Measurements from ENCODE around the gene ASB15. TPM values are rescaled to one million over a fixed set of nuclear protein-coding genes. Genes with fewer than 3 reads are reported as not detected.

Gene ASB15
- total RNA-seq, 2 experiments from 2014 or later, result not detected

DNA sequence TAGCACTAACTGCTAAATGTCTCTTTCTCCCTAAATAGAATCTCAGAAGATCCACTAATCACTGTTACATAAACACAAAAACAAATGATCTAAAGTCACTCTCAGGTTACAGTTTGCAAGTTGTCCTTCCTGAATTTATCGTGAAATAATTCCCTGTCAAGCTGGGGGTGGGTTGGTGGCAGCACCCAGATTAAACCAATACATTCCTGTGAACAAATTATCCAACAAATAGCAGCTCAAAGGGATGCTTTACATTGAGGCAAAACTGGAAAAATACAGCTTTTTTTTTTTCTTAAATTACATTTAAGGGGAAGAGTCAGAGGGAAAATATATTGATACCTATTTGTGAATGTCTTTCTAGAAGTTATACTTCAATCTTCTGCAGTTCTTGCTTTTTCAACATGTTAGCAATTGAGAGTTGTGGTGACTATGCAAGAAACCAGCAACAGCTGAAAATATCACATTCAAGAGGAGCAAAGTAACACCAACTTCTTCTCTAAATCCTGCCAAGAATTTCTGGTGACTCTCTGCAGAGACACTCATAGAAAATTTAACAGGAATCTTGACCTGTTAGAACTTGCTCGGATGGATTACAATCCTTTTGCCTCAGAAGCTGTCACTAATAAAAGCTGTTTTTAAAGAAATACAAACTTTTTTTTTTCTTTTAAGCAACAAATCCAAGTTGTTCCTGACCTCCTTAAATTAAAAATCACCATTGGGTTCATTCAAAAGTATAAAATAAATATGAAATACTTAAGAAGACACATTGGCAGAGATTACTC lies 73.0 kb downstream of the ASB15 start:
- Mint-ChIP-seq H3K36me3 (no peaks in the 10 kb centered on the region), H3K4me3 (no peak overlapping the region), H3K27me3 (no peaks in the 10 kb centered on the region), H3K27ac (no peak overlapping the region), H3K4me1 (ENCODE audit: low read depth) (no peaks in the 10 kb centered on the region), H3K9me3 (no peaks in the 10 kb centered on the region)
- ChIA-PET CTCF (interaction anchor here (0.5 to 1.5 kb wide), 2 partner anchors 8 to 507 kb away, joined by 3 to 4 read pairs; no protein-coding TSS in a partner anchor), POLR2A (no interaction called here)
- DNase-seq, result no peak
- intact Hi-C loops (cut with micrococcal nuclease), result no loop called here

DNA sequence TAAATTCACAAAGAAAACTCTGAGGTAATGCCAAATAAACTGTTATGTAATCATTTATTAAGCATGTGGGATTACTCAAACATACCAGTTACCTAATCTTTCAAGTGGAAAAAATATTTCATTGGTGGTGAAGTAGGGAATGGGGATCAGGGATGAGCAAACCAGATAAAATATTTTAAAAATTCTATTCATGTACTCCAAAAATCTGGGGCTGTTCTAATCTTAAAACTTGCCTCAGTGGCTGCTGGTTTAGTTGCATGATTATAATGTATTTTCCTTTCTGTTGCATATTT lies 73.5 kb downstream of the ASB15 start:
- Mint-ChIP-seq H3K27ac (no peak overlapping the region), H3K4me3 (no peak overlapping the region), H3K36me3 (no peaks in the 10 kb centered on the region), H3K4me1 (ENCODE audit: low read depth) (no peaks in the 10 kb centered on the region), H3K9me3 (no peaks in the 10 kb centered on the region), H3K27me3 (no peaks in the 10 kb centered on the region)
- DNase-seq, result no peak
- intact Hi-C loops (cut with micrococcal nuclease), result no loop called here
- ChIA-PET CTCF (no interaction called here), POLR2A (no interaction called here)

DNA sequence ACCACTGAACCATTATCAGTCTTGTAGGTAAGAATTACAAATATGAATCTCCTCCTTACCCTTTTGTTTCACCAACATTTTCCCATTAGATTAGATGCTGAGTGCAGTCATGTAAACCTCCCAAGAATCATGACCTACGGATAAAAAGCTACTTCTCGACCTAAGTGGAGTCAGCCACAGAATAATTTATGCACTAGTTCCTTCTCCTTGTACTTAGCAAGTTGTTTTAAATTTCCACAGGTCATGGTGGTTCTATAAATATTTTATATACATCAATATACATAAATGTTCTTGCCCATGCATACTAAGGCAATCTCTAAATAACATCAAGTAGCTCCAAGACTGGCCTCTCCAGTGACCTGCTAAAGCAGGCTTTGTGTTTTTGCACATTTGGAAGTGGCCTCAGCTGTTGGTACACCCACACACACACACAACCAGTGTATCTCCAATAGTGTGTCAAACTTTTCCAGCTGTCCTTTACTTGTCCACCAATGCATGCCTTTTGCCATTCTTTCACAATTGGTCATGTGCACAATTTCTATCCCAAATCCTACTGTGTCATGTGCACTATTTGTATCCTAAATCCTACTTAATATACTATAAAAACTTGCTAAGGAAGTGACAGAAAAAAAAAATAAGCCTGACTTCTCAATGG lies 75.6 kb downstream of the ASB15 start:
- Mint-ChIP-seq H3K4me1 (ENCODE audit: low read depth) (no peaks in the 10 kb centered on the region), H3K4me3 (no peak overlapping the region), H3K9me3 (no peaks in the 10 kb centered on the region), H3K27me3 (no peaks in the 10 kb centered on the region), H3K27ac (no peak overlapping the region), H3K36me3 (no peaks in the 10 kb centered on the region)
- intact Hi-C loops (cut with micrococcal nuclease), result no loop called here
- POLR2A ChIA-PET, result no interaction called here
- CTCF ChIA-PET, result no interaction called here
- no peak for DNase-seq

DNA sequence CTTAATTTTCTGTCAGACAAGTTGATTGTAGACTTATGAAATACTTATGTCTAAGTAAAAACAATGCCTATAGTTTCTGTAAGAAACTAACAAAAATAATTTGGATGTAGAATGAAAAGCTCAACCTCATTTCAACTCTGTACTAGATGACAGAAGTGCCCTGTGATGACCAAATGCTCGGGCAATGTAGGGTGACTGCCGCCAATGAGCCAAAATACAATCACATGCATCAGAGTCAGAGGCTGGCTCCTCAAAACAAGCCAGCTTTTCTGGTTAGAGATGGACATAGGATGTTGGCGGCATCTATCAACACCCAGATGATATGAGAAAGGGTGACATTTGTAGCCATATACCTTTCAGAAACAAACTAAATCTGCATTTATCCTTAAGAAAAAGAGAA lies 78.0 kb downstream of the ASB15 start:
- intact Hi-C loops (cut with micrococcal nuclease), result no loop called here
- no peaks in the 10 kb centered on the region for H3K27me3 Mint-ChIP-seq
- no peak overlapping the region for H3K27ac Mint-ChIP-seq
- ChIA-PET CTCF (interaction anchor here (1.8 kb wide), 1 partner anchor 193 kb away, joined by 7 read pairs; no protein-coding TSS in a partner anchor), POLR2A (no interaction called here)
- no peak for DNase-seq
- H3K36me3 Mint-ChIP-seq, result peaks cover 3% of the 10 kb centered on the region
- H3K4me3 Mint-ChIP-seq, result no peak overlapping the region
- no peaks in the 10 kb centered on the region for H3K4me1 Mint-ChIP-seq (ENCODE audit: low read depth)
- no peaks in the 10 kb centered on the region for H3K9me3 Mint-ChIP-seq

DNA sequence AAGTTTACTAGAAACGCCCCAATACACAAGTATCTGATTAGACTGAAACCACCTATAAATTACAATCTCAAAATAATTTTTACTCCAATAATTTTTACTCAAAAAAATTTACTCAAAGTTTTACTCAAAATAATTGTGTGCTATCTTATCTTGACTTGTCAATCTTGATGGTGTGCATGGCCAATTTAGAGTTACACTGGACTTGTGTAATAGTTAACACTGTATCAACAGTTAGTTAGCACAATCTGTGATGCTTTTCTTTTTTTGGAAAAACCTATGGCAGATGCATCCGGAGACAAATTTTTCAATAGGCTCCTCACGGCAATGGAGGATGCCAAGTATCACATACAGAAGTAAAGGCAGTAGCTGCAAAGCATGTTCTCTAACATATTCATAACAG lies 79.0 kb downstream of the ASB15 start:
- Mint-ChIP-seq H3K27ac (no peak overlapping the region), H3K4me3 (no peak overlapping the region), H3K9me3 (no peaks in the 10 kb centered on the region), H3K27me3 (no peaks in the 10 kb centered on the region), H3K36me3 (peaks cover 3% of the 10 kb centered on the region), H3K4me1 (ENCODE audit: low read depth) (no peaks in the 10 kb centered on the region)
- ChIA-PET POLR2A (no interaction called here), CTCF (interaction anchor here (2.4 to 2.5 kb wide), 2 partner anchors 21 to 184 kb away, joined by 16 to 22 read pairs; no protein-coding TSS in a partner anchor)
- intact Hi-C loops (cut with micrococcal nuclease), result no loop called here
- no peak for DNase-seq

DNA sequence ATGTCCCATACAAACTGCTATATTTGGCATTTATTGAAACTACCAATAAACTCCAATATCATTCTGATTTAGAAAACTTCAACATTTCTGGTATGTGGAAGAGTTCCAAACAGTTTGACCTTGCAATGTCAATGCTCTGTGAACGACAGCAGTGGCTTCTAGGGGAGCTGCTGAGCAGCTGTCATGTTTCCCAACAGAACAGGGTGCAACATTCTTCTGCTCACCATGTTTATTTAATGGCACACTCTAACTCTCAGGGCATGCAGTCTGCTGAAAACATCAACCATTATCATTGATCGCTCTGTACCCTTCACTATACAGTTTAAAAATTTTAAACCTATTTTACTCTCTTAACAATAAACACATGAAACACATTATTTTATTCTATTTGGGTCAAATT lies 79.9 kb downstream of the ASB15 start:
- peaks cover 3% of the 10 kb centered on the region for H3K36me3 Mint-ChIP-seq
- CTCF ChIA-PET, result interaction anchor here (1.4 to 2.5 kb wide), 3 partner anchors 9 to 183 kb away, joined by 6 to 22 read pairs (median 16); no protein-coding TSS in a partner anchor
- intact Hi-C loops (cut with micrococcal nuclease), result no loop called here
- no peaks in the 10 kb centered on the region for H3K27me3 Mint-ChIP-seq
- no peaks in the 10 kb centered on the region for H3K9me3 Mint-ChIP-seq
- H3K4me1 Mint-ChIP-seq (ENCODE audit: low read depth), result no peaks in the 10 kb centered on the region
- no peak for DNase-seq
- no peak overlapping the region for H3K4me3 Mint-ChIP-seq
- no peak overlapping the region for H3K27ac Mint-ChIP-seq
- POLR2A ChIA-PET, result no interaction called here

DNA sequence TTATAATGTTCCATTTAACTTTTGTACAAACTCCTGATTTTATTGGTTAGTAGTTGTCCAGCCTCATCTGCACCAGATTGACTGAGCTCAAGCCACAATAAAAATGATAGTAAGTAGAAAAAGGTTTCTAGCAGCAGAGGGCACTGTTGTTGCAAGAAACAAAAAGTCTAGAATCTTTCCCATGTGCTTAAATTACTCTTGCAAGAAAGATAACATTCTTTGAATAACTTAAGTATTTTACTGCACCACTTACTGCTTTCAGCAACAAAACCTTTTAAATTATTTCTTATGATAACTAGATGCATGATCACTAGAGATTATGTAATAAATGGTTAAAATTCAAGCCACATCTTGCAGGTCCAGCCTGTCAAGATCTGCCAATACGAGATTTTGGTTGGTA lies 81.1 kb downstream of the ASB15 start:
- no peak overlapping the region for H3K4me3 Mint-ChIP-seq

DNA sequence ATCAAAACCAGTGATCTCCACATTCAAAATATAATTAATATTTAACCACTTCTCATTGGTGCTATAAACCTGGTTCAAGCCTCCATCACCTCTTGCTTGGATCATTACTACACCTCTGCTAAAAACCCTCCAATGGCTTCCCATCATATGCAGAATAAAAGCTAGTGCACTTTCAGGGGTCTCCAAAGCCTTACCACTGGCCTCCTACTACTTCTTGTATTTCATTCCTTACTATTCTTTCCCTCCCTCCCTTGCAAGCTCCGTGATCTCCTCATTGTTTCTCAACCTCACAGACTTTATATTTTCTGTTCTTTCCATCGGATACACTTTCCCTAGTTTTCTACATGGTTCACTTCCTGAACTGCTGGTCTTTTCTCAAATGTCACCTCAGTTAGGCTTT lies 85.5 kb downstream of the ASB15 start:
- POLR2A ChIA-PET, result no interaction called here
- H3K4me1 Mint-ChIP-seq (ENCODE audit: low read depth), result no peaks in the 10 kb centered on the region
- no peak overlapping the region for H3K4me3 Mint-ChIP-seq
- CTCF ChIA-PET, result interaction anchor here (0.9 to 2.2 kb wide), 2 partner anchors 111 to 178 kb away, joined by 4 to 12 read pairs; no protein-coding TSS in a partner anchor
- H3K27me3 Mint-ChIP-seq, result no peaks in the 10 kb centered on the region
- DNase-seq, result no peak
- no peak overlapping the region for H3K27ac Mint-ChIP-seq
- H3K9me3 Mint-ChIP-seq, result no peaks in the 10 kb centered on the region
- H3K36me3 Mint-ChIP-seq, result peaks cover 12% of the 10 kb centered on the region
- intact Hi-C loops (cut with micrococcal nuclease), result no loop called here

More for the DNA sequence above, 81.1 kb downstream of the ASB15 start:
- peaks cover 6% of the 10 kb centered on the region for H3K36me3 Mint-ChIP-seq
- POLR2A ChIA-PET, result no interaction called here
- H3K27me3 Mint-ChIP-seq, result no peaks in the 10 kb centered on the region
- H3K4me1 Mint-ChIP-seq (ENCODE audit: low read depth), result no peaks in the 10 kb centered on the region
- DNase-seq, result no peak
- no peak overlapping the region for H3K27ac Mint-ChIP-seq
- intact Hi-C loops (cut with micrococcal nuclease), result loop anchor here (1.0 to 2.0 kb wide), 4 partner anchors 66 to 190 kb away; partner anchors contain the start of gene WASL
- CTCF ChIA-PET, result interaction anchor here (0.7 to 2.5 kb wide), 13 partner anchors 8 to 190 kb away, joined by 3 to 22 read pairs (median 6); no protein-coding TSS in a partner anchor
- no peaks in the 10 kb centered on the region for H3K9me3 Mint-ChIP-seq

DNA sequence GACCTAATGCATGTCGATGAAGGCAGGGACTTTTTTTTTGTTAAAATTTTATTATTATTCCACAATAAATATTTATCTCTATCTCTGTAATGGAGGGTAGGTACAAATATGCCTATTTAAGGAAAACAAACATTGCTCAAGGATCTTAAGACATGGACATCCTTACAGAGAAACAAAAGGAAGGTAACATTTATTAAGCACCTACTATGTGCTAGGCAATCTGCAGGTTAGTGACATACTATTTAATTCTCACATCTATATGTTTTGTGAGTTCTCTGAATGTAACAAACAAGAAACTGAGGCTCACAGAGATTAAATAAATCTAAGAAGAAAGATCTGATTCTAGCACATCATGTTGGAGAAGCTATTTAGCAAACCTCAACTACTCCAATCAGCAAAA lies 86.1 kb downstream of the ASB15 start:
- intact Hi-C loops (cut with micrococcal nuclease), result no loop called here
- H3K9me3 Mint-ChIP-seq, result no peaks in the 10 kb centered on the region
- no peak for DNase-seq
- no peaks in the 10 kb centered on the region for H3K4me1 Mint-ChIP-seq (ENCODE audit: low read depth)
- CTCF ChIA-PET, result no interaction called here
- POLR2A ChIA-PET, result no interaction called here
- no peaks in the 10 kb centered on the region for H3K27me3 Mint-ChIP-seq
- H3K36me3 Mint-ChIP-seq, result peaks cover 17% of the 10 kb centered on the region
- H3K27ac Mint-ChIP-seq, result no peak overlapping the region
- no peak overlapping the region for H3K4me3 Mint-ChIP-seq

Other genes with a start within 250 kb of the ASB15 start
- gene IQUB, start 67.2 kb upstream of the ASB15 start, total RNA-seq, result under 1 TPM in 1 of 2 experiments, not detected in 1; 0.10 TPM
- gene NDUFA5, start 44.0 kb upstream of the ASB15 start, total RNA-seq, result 10 to 100 TPM; 57.8 to 61.0 TPM
- not detected for gene LMOD2, start 54.0 kb downstream of the ASB15 start, total RNA-seq
- 1 to 10 TPM; 5.1 to 5.9 TPM for gene WASL, start 147.2 kb downstream of the ASB15 start, total RNA-seq
- gene HYAL4, start 243.3 kb downstream of the ASB15 start, total RNA-seq, result under 1 TPM in 1 of 2 experiments, not detected in 1; 0.34 TPM